Loucy (cell line): ENCODE data around the gene TPD52L1.

Experiments used
- EZH2phosphoT487 ChIP-seq: fragments of 200-600 bp; IDR thresholded peaks from 2 replicates; pipeline ENCODE4 v1.6.1; 2018; ENCODE audit warnings: antibody characterized with exemption, mild to moderate bottlenecking, moderate library complexity, borderline replicate concordance
- TF ChIP-seq, protein P1 (sequence below): fragments of 200-600 bp; sonication (generic); conservative IDR thresholded peaks from 2 replicates; pipeline ENCODE4 v1.5.1; 2014; ENCODE audit warnings: mild to moderate bottlenecking, antibody characterized with exemption, low read length

DNA sequence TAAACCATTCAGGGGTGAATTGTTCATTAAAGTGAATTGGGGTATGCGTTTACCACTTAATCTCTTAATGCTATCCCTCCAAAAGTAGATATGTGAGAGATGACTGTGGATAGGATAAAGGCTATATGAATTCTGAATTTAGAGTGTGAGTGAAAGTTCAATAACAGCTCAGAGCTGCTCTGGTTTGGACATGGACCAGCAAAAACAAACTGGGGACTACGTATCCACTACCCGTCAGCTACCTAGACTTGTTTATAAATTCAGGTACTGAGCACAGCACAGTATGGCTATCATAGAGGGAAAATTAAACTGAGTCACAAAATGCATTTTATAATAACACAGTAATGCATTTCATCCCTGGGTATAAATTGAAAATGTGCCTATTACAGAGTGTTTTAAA, 103.8 kb downstream of the TPD52L1 start:
- TF ChIP-seq, protein P1, sequence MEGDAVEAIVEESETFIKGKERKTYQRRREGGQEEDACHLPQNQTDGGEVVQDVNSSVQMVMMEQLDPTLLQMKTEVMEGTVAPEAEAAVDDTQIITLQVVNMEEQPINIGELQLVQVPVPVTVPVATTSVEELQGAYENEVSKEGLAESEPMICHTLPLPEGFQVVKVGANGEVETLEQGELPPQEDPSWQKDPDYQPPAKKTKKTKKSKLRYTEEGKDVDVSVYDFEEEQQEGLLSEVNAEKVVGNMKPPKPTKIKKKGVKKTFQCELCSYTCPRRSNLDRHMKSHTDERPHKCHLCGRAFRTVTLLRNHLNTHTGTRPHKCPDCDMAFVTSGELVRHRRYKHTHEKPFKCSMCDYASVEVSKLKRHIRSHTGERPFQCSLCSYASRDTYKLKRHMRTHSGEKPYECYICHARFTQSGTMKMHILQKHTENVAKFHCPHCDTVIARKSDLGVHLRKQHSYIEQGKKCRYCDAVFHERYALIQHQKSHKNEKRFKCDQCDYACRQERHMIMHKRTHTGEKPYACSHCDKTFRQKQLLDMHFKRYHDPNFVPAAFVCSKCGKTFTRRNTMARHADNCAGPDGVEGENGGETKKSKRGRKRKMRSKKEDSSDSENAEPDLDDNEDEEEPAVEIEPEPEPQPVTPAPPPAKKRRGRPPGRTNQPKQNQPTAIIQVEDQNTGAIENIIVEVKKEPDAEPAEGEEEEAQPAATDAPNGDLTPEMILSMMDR = no peak
- TF ChIP-seq EZH2phosphoT487 = no peak
